Loucy (cell line): Measurements from ENCODE around the gene CLEC4M.

ENCODE experiments used
- H2AFZ ChIP-seq: fragments of 200-600 bp; sonication (generic); 2 replicates; pipeline ENCODE4 v1.6.0; 2016; ENCODE audit warnings: antibody characterized with exemption, mild to moderate bottlenecking, low read length, moderate library complexity
- H3F3A ChIP-seq: fragments of 200-600 bp; 2 replicates; pipeline ENCODE4 v1.6.0; 2016; ENCODE audit warnings: antibody characterized with exemption, low read depth, mild to moderate bottlenecking
- H3K27me3 ChIP-seq: fragments of 200-600 bp; sonication (generic); 2 replicates; pipeline ENCODE4 v1.6.1; 2014; ENCODE audit warnings: low read length, mild to moderate bottlenecking; ENCODE audit not compliant: insufficient read depth, poor library complexity, severe bottlenecking
- H3K36me3 ChIP-seq: fragments of 200-600 bp; sonication (generic); 2 replicates; pipeline ENCODE4 v1.6.1; 2016; ENCODE audit warnings: low read length; ENCODE audit not compliant: insufficient read depth
- H3K4me1 ChIP-seq: fragments of 200-600 bp; sonication (generic); 2 replicates; pipeline ENCODE4 v1.5.1; 2014; ENCODE audit warnings: low read length, mild to moderate bottlenecking; ENCODE audit not compliant: insufficient read depth, poor library complexity, severe bottlenecking
- H3K4me2 ChIP-seq: fragments of 200-600 bp; sonication (generic); 2 replicates; pipeline ENCODE4 v1.6.0; 2014; ENCODE audit warnings: antibody characterized with exemption, low read length, low read depth, mild to moderate bottlenecking; ENCODE audit not compliant: poor library complexity, severe bottlenecking
- H3K4me3 ChIP-seq: fragments of 200-600 bp; sonication (generic); 2 replicates; pipeline ENCODE4 v1.5.1; 2014; ENCODE audit warnings: low read length, mild to moderate bottlenecking, mixed read lengths; ENCODE audit not compliant: poor library complexity, severe bottlenecking
- H3K79me2 ChIP-seq: fragments of 200-600 bp; sonication (generic); 2 replicates; pipeline ENCODE4 v1.6.1; 2014; ENCODE audit warnings: low read length; ENCODE audit not compliant: insufficient read depth
- H3K9ac ChIP-seq: fragments of 200-600 bp; sonication (generic); 2 replicates; pipeline ENCODE4 v1.6.0; 2014; ENCODE audit warnings: mild to moderate bottlenecking, low read depth, low read length, moderate library complexity; ENCODE audit not compliant: poor library complexity, severe bottlenecking
- H3K9me2 ChIP-seq: fragments of 200-600 bp; sonication (generic); replicated peaks from 2 replicates; pipeline ENCODE4 v1.6.1; 2016; ENCODE audit warnings: low read depth, low read length, mixed read lengths
- H3K9me3 ChIP-seq: fragments of 200-600 bp; sonication (generic); 2 replicates; pipeline ENCODE4 v1.6.1; 2014; ENCODE audit warnings: mild to moderate bottlenecking, antibody characterized with exemption, low read length, low read depth; ENCODE audit not compliant: insufficient read depth
- H4K20me1 ChIP-seq: fragments of 200-600 bp; sonication (generic); 2 replicates; pipeline ENCODE4 v1.6.0; 2014; ENCODE audit warnings: antibody characterized with exemption, low read length, mild to moderate bottlenecking; ENCODE audit not compliant: insufficient read depth, poor library complexity, severe bottlenecking
- EZH2phosphoT487 ChIP-seq: fragments of 200-600 bp; IDR thresholded peaks from 2 replicates; pipeline ENCODE4 v1.6.1; 2018; ENCODE audit warnings: antibody characterized with exemption, mild to moderate bottlenecking, moderate library complexity, borderline replicate concordance
- TF ChIP-seq, protein P1 (sequence below): fragments of 200-600 bp; sonication (generic); conservative IDR thresholded peaks from 2 replicates; pipeline ENCODE4 v1.5.1; 2014; ENCODE audit warnings: mild to moderate bottlenecking, antibody characterized with exemption, low read length

The CLEC4M gene

DNA sequence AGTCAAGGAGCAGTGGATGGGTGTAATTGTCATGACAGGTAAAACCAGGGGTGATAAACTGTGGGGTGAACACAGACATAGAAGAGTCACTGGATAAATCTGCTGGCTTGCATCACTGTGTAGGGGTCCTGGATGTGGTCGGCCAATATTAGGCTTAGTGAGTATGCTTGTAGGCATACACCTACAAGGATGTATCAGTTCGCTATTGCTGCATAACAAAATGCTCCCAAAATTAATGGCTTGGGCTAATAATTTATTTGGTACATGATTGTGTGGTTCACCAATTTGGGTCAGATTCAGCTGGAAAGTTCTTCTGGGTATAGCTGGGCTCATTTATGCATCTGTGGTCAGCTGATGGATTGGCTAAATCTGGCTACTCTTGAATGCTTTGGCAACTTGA is 55.8 kb downstream of the CLEC4M start:
- no peaks in the 10 kb centered on the region for H3K36me3 ChIP-seq
- H3K4me3 ChIP-seq: no peak overlapping the region
- no peak overlapping the region for H3K4me2 ChIP-seq
- no peaks in the 10 kb centered on the region for H3F3A ChIP-seq
- peaks cover 3% of the 10 kb centered on the region; the same call in 1 of the 2 replicates for H3K9me3 ChIP-seq
- no peaks in the 10 kb centered on the region for H3K9me2 ChIP-seq
- no peaks in the 10 kb centered on the region for H3K79me2 ChIP-seq
- TF ChIP-seq, protein P1, sequence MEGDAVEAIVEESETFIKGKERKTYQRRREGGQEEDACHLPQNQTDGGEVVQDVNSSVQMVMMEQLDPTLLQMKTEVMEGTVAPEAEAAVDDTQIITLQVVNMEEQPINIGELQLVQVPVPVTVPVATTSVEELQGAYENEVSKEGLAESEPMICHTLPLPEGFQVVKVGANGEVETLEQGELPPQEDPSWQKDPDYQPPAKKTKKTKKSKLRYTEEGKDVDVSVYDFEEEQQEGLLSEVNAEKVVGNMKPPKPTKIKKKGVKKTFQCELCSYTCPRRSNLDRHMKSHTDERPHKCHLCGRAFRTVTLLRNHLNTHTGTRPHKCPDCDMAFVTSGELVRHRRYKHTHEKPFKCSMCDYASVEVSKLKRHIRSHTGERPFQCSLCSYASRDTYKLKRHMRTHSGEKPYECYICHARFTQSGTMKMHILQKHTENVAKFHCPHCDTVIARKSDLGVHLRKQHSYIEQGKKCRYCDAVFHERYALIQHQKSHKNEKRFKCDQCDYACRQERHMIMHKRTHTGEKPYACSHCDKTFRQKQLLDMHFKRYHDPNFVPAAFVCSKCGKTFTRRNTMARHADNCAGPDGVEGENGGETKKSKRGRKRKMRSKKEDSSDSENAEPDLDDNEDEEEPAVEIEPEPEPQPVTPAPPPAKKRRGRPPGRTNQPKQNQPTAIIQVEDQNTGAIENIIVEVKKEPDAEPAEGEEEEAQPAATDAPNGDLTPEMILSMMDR: no peak
- TF ChIP-seq EZH2phosphoT487: no peak
- H2AFZ ChIP-seq: no peak overlapping the region
- H3K9ac ChIP-seq: no peak overlapping the region
- H3K4me1 ChIP-seq: no peaks in the 10 kb centered on the region
- no peaks in the 10 kb centered on the region for H4K20me1 ChIP-seq
- H3K27me3 ChIP-seq: no peaks in the 10 kb centered on the region
